Uterus (tissue), 4 donors: Measurements from ENCODE around the gene SHC1. TPM values are rescaled to one million over a fixed set of nuclear protein-coding genes. Genes with fewer than 3 reads are reported as not detected.
A peak's percentile ranks its signal among the peaks of the same experiment; 100 is the strongest.

Experiments used
- DNase-seq, 2 donors: peaks; one replicate each; pipeline ENCODE4 v3.0.0-alpha.2; 2019 to 2020
- H3K27ac ChIP-seq, 2 donors: fragments of 200-600 bp; sonication (generic); 1 replicate in 1 of 2; 2 replicates in 1 of 2; pipeline ENCODE4 v1.5.1; 2016 to 2018
- H3K27me3 ChIP-seq, 2 donors: fragments of 200-600 bp; sonication (generic); one replicate each; pipeline ENCODE4 v1.5.1; 2018 to 2019; ENCODE audit warnings: control low read depth in 1 of 2
- H3K36me3 ChIP-seq, 2 donors: fragments of 200-600 bp; sonication (generic); one replicate each; pipeline ENCODE4 v1.5.1; 2019; ENCODE audit warnings: control low read depth in 1 of 2
- H3K4me1 ChIP-seq, 2 donors: fragments of 200-600 bp; sonication (generic); one replicate each; pipeline ENCODE4 v1.5.1; 2018 to 2019; ENCODE audit warnings: control low read depth in 1 of 2
- H3K4me3 ChIP-seq, 2 donors: fragments of 200-600 bp; sonication (generic); 1 replicate in 1 of 2; 2 replicates in 1 of 2; pipeline ENCODE4 v1.5.1; 2018 to 2019; ENCODE audit warnings: mild to moderate bottlenecking in 1 of 2
- H3K9me3 ChIP-seq, 2 donors: fragments of 200-600 bp; sonication (generic); one replicate each; pipeline ENCODE4 v1.5.1; 2019; ENCODE audit warnings: control low read depth in 1 of 2
- POLR2A ChIP-seq, 2 donors: fragments of 450-650 bp; IDR thresholded peaks; one replicate each; pipeline ENCODE4 v1.6.1; 2016; ENCODE audit warnings: antibody characterized with exemption in 2 of 2, mild to moderate bottlenecking in 1 of 2, moderate library complexity in 1 of 2
- intact Hi-C: fragments of 100-400 bp; cut with DNase I; formaldehyde crosslinking; loops from one replicate; pipeline ENCODE4 v1.15.1; 2023; ENCODE audit warnings: low total_unique reads
- total RNA-seq, 4 donors: library from RNA; depleted of rRNA in 3 of 4; stranded (reverse); fragments of >200 nt in 3 of 4; gene quantifications; one replicate each; pipeline versions ENCODE4 v1.1.0 to v1.2.4, GENCODE V29; 2014 to 2023
- TF ChIP-seq, protein P1 (sequence below), 4 experiments: fragments of 200-600 bp in 2 of 4; fragments of 450-650 bp in 2 of 4; sonication (generic) in 2 of 4; IDR thresholded peaks; one replicate each; pipeline ENCODE4 v1.5.1; 2016 to 2019; ENCODE audit warnings: antibody characterized with exemption in 4 of 4, mild to moderate bottlenecking in 2 of 4, moderate library complexity in 1 of 4
- donor health status: DM: yes; HTN: yes; CAD: no.

The SHC1 gene
- total RNA-seq, 4 donors from 2014 or later: 93.5 to 149 (median 101) TPM

DNA sequence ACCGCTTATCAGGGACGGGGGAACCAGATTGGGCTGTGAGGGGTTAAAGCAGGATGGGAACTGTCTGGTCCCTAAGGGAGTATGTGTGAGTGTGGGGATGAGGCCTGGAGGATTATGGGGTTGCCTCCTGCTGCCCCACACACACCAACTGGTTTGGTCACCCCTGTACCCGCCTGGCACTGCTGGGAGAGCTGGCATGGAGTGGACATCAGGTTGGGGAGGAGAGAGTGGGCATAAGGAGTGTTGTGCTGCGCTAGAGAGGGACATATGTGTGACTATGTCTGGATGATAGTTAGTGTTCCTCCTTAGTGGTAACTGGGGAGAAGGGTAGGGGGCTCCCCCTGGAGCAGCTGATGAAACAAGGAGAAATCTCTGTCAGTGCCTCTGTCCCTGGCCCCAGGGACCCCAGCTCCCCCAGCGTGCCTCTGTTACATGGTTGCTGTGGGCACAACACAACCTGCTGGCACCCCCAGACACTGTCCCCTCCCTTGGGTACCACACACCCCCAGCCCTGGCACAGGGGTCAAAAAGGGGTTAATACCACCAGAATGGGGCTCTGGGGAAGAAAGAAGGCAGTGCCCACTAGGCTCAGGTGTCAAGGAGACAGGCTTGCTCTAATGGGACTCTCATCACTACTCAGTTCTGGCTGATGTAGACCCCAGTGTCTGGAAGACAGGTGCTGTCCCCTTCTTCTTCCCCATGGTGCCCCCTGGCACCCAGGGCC, 34.0 kb upstream of the SHC1 start:
- no peak for DNase-seq
- no peaks in the 10 kb centered on the region for H3K9me3 ChIP-seq
- H3K4me1 ChIP-seq: peaks cover 0 to 19% of the 10 kb centered on the region in 2 donors
- intact Hi-C loops: no loop called here
- no peaks in the 10 kb centered on the region for H3K36me3 ChIP-seq
- H3K27me3 ChIP-seq: no peaks in the 10 kb centered on the region
- TF ChIP-seq, protein P1, sequence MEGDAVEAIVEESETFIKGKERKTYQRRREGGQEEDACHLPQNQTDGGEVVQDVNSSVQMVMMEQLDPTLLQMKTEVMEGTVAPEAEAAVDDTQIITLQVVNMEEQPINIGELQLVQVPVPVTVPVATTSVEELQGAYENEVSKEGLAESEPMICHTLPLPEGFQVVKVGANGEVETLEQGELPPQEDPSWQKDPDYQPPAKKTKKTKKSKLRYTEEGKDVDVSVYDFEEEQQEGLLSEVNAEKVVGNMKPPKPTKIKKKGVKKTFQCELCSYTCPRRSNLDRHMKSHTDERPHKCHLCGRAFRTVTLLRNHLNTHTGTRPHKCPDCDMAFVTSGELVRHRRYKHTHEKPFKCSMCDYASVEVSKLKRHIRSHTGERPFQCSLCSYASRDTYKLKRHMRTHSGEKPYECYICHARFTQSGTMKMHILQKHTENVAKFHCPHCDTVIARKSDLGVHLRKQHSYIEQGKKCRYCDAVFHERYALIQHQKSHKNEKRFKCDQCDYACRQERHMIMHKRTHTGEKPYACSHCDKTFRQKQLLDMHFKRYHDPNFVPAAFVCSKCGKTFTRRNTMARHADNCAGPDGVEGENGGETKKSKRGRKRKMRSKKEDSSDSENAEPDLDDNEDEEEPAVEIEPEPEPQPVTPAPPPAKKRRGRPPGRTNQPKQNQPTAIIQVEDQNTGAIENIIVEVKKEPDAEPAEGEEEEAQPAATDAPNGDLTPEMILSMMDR (IDR thresholded peaks at IDR 0.05): no peak
- TF ChIP-seq POLR2A (IDR thresholded peaks at IDR 0.05): no peak
- H3K27ac ChIP-seq: peak overlapping the region; percentile 93 to 99
- peak overlapping the region; percentile 56 to 97 for H3K4me3 ChIP-seq

DNA sequence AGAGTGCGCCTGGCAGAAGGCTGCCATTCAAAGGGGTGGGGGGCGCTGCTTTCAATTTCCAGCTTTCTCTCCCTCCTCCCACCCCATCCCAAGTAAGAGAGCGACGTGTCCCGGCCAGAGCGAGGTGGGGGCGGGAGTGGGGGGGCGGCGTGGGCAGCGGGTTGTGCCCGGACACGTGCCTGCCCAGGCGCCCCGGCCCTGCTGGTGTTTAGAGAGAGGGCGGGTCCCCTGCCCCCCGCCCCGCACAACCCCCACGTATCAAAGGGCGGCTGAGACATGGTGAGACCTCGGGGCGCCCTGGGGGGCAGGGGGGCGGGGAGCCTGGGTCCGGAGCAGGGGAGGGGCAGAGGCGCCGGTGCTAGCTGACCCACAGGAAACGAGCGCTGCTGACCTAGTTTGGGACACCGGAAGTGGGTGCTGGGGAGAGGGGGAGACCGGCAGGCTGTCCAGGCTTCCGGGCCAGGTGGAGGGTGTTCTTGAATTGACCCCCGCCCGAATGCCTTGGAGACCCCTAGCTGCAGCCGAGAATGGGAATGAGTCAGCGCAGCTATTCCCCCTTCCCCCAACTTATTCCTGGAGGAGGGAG, 33.3 kb upstream of the SHC1 start:
- intact Hi-C loops: no loop called here
- no peaks in the 10 kb centered on the region for H3K36me3 ChIP-seq
- no peaks in the 10 kb centered on the region for H3K9me3 ChIP-seq
- H3K27ac ChIP-seq: peak overlapping the region; percentile 93 to 99
- H3K4me1 ChIP-seq: peaks cover 0 to 22% of the 10 kb centered on the region in 2 donors
- H3K27me3 ChIP-seq: no peaks in the 10 kb centered on the region
- peak; percentile 74 to 77 for DNase-seq
- TF ChIP-seq POLR2A (IDR thresholded peaks at IDR 0.05): no peak
- TF ChIP-seq, protein P1 (IDR thresholded peaks at IDR 0.05): no peak
- peak overlapping the region; percentile 56 to 97 for H3K4me3 ChIP-seq

DNA sequence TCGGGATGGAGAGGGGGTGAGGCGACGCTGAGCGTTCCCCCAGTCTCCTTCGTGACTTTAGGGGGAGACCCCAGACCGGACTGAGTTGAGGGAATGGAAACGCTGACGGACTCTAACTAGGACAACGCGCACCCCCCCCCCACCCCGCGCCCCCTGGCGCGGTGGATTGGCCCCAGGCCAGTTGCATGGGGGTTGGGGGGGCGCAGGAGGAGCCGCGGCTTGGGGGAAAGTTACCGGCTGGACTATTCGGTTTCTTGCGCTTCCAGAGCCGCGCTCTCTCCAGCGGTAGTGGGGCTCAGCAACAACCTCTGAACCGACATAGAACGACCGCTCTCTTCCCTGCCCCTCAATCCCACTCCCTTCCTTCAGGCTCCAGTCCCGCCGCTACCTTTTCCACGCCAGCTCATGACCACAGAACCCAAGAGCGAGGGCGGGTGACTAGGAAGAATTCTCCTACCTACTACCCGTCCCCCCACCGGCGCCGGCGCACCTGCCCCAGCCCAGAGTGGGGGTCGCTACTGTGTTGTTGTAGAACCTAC, 32.7 kb upstream of the SHC1 start:
- H3K27ac ChIP-seq: peak overlapping the region; percentile 93 to 99
- H3K36me3 ChIP-seq: no peaks in the 10 kb centered on the region
- H3K9me3 ChIP-seq: no peaks in the 10 kb centered on the region
- H3K4me3 ChIP-seq: peak overlapping the region; percentile 56 to 97
- peak in 1 of 2 donors; percentile 16 for TF ChIP-seq POLR2A (IDR thresholded peaks at IDR 0.05)
- TF ChIP-seq, protein P1 (IDR thresholded peaks at IDR 0.05): no peak
- intact Hi-C loops: no loop called here
- H3K27me3 ChIP-seq: no peaks in the 10 kb centered on the region
- H3K4me1 ChIP-seq: peaks cover 0 to 22% of the 10 kb centered on the region in 2 donors
- DNase-seq: peak; percentile 59 to 66

DNA sequence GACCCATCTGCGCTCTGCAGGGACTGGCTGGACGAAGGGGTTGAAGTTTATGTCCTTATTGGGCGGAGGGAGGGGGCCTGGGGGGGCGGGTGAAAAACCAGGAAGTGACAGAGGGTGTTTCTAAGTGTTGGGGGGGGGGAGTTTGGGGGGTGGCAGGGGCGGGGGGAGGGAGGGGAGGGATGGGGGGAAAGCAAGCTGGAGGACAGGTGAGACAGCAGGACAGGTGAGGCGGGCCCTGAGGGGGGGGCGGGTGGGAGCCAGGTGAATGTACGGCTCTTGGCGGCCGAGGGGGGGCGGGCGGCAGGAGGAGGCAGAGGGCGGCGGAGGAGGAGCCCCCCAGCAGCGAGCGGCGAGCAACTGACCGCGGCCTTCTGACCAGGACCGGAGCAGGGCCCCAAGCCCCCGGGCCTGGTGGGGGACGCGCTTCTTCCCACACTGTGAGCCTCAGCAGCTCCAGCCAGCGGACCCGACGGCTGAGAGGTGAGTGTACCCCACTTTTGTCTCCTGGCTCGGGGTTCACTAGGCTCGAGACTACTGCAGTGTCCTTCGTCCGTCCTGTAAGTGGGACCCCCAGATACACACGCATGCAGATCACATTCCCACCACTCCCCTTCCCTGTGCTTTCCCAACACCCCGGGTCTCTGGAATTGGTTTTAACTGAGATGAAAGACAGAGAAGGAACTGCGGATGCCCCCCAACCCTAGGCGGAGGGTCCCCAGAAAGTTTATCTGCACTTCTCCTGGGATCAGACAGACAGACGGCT, 32.1 kb upstream of the SHC1 start, which contains the start of gene ZBTB7B:
Gene ZBTB7B, plus strand, starts transcription at position 339 of the 763 bp plus-strand sequence. CDS start 11,859 bp downstream, outside the sequence.
- intact Hi-C loops: no loop called here
- no peaks in the 10 kb centered on the region for H3K27me3 ChIP-seq
- peak within 1 kb of the TSS; percentile 56 to 97 for H3K4me3 ChIP-seq
- H3K27ac ChIP-seq: peak within 1 kb of the TSS; percentile 95 to 99
- H3K4me1 ChIP-seq: peaks cover 0 to 22% of the 10 kb centered on the region in 2 donors
- peak in 1 of 2 donors; percentile 58 for DNase-seq
- no peak for TF ChIP-seq POLR2A (IDR thresholded peaks at IDR 0.05)
- TF ChIP-seq, protein P1 (IDR thresholded peaks at IDR 0.05): no peak
- no peaks in the 10 kb centered on the region for H3K9me3 ChIP-seq
- no peaks in the 10 kb centered on the region for H3K36me3 ChIP-seq
